NT2/D1 (cell line): Measurements from ENCODE around the gene SNRNP70.
A peak's percentile ranks its signal among the peaks of the same experiment; 100 is the strongest.

Experiments
- DNase-seq: peaks from one replicate; pipeline ENCODE4 v3.0.0-alpha.2; 2011; ENCODE audit warnings: low read depth, low spot score
- H3K27me3 ChIP-seq: 2 replicates; pipeline ENCODE4 v1.6.0; 2011; ENCODE audit warnings: mild to moderate bottlenecking; ENCODE audit not compliant: insufficient read length, insufficient read depth
- H3K36me3 ChIP-seq: 2 replicates; pipeline ENCODE4 v1.6.1; 2011; ENCODE audit warnings: mild to moderate bottlenecking, low read length, mixed read lengths; ENCODE audit not compliant: insufficient read depth, insufficient read length
- H3K4me1 ChIP-seq: 2 replicates; pipeline ENCODE4 v1.5.1; 2011; ENCODE audit not compliant: insufficient read depth, insufficient read length
- H3K4me3 ChIP-seq: 2 replicates; pipeline ENCODE4 v1.5.1; 2011; ENCODE audit warnings: low read depth; ENCODE audit not compliant: insufficient read length
- H3K9ac ChIP-seq: 2 replicates; pipeline ENCODE4 v1.6.0; 2011; ENCODE audit warnings: low read depth; ENCODE audit not compliant: insufficient read length
- H3K9me3 ChIP-seq: 2 replicates; pipeline ENCODE4 v1.5.1; 2011; ENCODE audit warnings: mild to moderate bottlenecking, low read length; ENCODE audit not compliant: insufficient read depth
- SUZ12 ChIP-seq: IDR thresholded peaks from 2 replicates; pipeline ENCODE4 v1.6.1; 2011; ENCODE audit not compliant: insufficient read length, insufficient read depth; ENCODE audit errors: extremely low read depth
- YY1 ChIP-seq: IDR thresholded peaks from 2 replicates; pipeline ENCODE4 v1.6.1; 2011; ENCODE audit not compliant: insufficient read length, insufficient read depth
- ZNF274 ChIP-seq: IDR thresholded peaks from 2 replicates; pipeline ENCODE4 v1.6.1; 2011; ENCODE audit warnings: mild to moderate bottlenecking, low read depth, low read length

Gene SNRNP70

GRCh38 chr19:49086296-49086695 is 1.0 kb downstream of the SNRNP70 start:
- peaks cover 39% of the 10 kb centered on the region for H3K36me3 ChIP-seq
- peaks cover 8% of the 10 kb centered on the region; the same call in 1 of the 2 replicates for H3K9me3 ChIP-seq
- H3K4me1 ChIP-seq = peaks cover 4% of the 10 kb centered on the region
- no peak for DNase-seq
- H3K27me3 ChIP-seq = no peaks in the 10 kb centered on the region
- H3K9ac ChIP-seq = peak overlapping the region; percentile 98
- TF ChIP-seq SUZ12 = no peak
- TF ChIP-seq YY1 = no peak
- TF ChIP-seq ZNF274 = no peak
- peak overlapping the region; percentile 94 for H3K4me3 ChIP-seq

- no peak overlapping the region for H3K4me3 ChIP-seq
- H3K4me1 ChIP-seq = peaks cover 5% of the 10 kb centered on the region
- H3K9ac ChIP-seq = no peak overlapping the region
- H3K9me3 ChIP-seq = no peaks in the 10 kb centered on the region
- peaks cover 81% of the 10 kb centered on the region for H3K36me3 ChIP-seq
- no peaks in the 10 kb centered on the region for H3K27me3 ChIP-seq
- DNase-seq = no peak
- TF ChIP-seq SUZ12 (no peak), ZNF274 (no peak), YY1 (no peak)
Measured at GRCh38 chr19:49091391-49092038, 6.3 kb downstream of the SNRNP70 start.

- Histone ChIP-seq H3K4me1 (peaks cover 4% of the 10 kb centered on the region), H3K9me3 (no peaks in the 10 kb centered on the region), H3K27me3 (no peaks in the 10 kb centered on the region), H3K4me3 (no peak overlapping the region), H3K9ac (no peak overlapping the region), H3K36me3 (peaks cover 83% of the 10 kb centered on the region)
- TF ChIP-seq SUZ12 = no peak
- TF ChIP-seq YY1 = no peak
- no peak for TF ChIP-seq ZNF274
- DNase-seq = no peak
Measured at GRCh38 chr19:49092686-49093085, 7.4 kb downstream of the SNRNP70 start.

GRCh38 chr19:49094505-49095482 is 9.5 kb downstream of the SNRNP70 start:
- no peak overlapping the region for H3K9ac ChIP-seq
- peaks cover 11% of the 10 kb centered on the region for H3K4me1 ChIP-seq
- H3K4me3 ChIP-seq = no peak overlapping the region
- H3K9me3 ChIP-seq = no peaks in the 10 kb centered on the region
- H3K27me3 ChIP-seq = no peaks in the 10 kb centered on the region
- peaks cover 89% of the 10 kb centered on the region for H3K36me3 ChIP-seq
- TF ChIP-seq ZNF274 (no peak), YY1 (no peak), SUZ12 (no peak)
- no peak for DNase-seq

GRCh38 chr19:49097453-49098288 is 12.4 kb downstream of the SNRNP70 start:
- peaks cover 17% of the 10 kb centered on the region for H3K4me1 ChIP-seq
- TF ChIP-seq SUZ12 (no peak), YY1 (no peak), ZNF274 (no peak)
- H3K36me3 ChIP-seq = peaks cover 84% of the 10 kb centered on the region
- H3K9me3 ChIP-seq = no peaks in the 10 kb centered on the region
- H3K4me3 ChIP-seq = no peak overlapping the region
- DNase-seq = no peak
- H3K9ac ChIP-seq = peak overlapping the region; percentile 13
- no peaks in the 10 kb centered on the region for H3K27me3 ChIP-seq

- H3K9me3 ChIP-seq = no peaks in the 10 kb centered on the region
- no peak for DNase-seq
- H3K9ac ChIP-seq = no peak overlapping the region
- TF ChIP-seq ZNF274 (no peak), SUZ12 (no peak), YY1 (no peak)
- H3K4me1 ChIP-seq = peaks cover 21% of the 10 kb centered on the region
- H3K36me3 ChIP-seq = peaks cover 87% of the 10 kb centered on the region
- H3K4me3 ChIP-seq = no peak overlapping the region
- no peaks in the 10 kb centered on the region for H3K27me3 ChIP-seq
Measured at GRCh38 chr19:49098795-49099194, 13.5 kb downstream of the SNRNP70 start.
